ENCODE measurements around the gene TUBA4A. TPM values are rescaled to one million over a fixed set of nuclear protein-coding genes. Genes with fewer than 3 reads are reported as not detected.

TUBA4A gene
- total and polyA plus RNA-seq, 2 experiments from 2014 or later, result 4.7 to 10.5 TPM

DNA sequence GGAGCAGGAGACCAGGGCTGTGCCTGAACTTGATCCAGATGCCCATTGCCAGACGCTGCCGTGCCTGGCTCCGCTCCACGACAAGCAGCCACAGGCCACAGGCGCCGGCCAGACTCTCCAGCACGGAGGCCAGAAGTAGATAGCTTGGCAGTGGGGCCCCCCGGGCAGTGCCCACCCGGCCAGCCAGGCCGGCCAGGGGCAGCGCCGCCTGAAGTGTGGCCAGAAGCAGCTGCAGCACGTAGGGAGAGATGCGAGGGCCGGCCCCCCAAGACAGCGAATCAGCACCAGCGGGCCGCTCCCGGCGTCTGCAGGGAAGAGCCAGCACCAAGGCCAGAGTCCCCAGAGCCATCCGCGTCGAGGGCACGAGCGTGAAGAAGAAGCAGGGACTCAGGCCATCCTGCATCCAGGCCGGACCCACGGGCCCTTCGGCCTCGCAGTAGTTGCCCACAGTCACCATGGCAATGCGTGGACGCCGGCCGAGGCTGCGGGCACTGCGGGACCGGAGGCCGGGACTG is 35.4 kb downstream of the TUBA4A start:
- peak overlapping the region; percentile 99 for H3K4me2 ChIP-seq
- H3K27ac ChIP-seq, result peak overlapping the region; percentile 86
- WGBS (ENCODE audit: low lambda C conversion rate, missing lambda C conversion rate), result 3% methylated on average over 36 of the region's 37 CpGs
- H3K36me3 ChIP-seq (replicated peaks; ENCODE audit: insufficient read depth, low read depth), result no peaks in the 10 kb centered on the region
- H3K9me2 ChIP-seq (replicated peaks; ENCODE audit: insufficient read depth), result no peaks in the 10 kb centered on the region
- peaks cover 13% of the 10 kb centered on the region for H3K79me2 ChIP-seq
- H4K20me1 ChIP-seq (ENCODE audit: insufficient read depth, poor library complexity, severe bottlenecking), result no peaks in the 10 kb centered on the region
- TF ChIP-seq, protein P1, sequence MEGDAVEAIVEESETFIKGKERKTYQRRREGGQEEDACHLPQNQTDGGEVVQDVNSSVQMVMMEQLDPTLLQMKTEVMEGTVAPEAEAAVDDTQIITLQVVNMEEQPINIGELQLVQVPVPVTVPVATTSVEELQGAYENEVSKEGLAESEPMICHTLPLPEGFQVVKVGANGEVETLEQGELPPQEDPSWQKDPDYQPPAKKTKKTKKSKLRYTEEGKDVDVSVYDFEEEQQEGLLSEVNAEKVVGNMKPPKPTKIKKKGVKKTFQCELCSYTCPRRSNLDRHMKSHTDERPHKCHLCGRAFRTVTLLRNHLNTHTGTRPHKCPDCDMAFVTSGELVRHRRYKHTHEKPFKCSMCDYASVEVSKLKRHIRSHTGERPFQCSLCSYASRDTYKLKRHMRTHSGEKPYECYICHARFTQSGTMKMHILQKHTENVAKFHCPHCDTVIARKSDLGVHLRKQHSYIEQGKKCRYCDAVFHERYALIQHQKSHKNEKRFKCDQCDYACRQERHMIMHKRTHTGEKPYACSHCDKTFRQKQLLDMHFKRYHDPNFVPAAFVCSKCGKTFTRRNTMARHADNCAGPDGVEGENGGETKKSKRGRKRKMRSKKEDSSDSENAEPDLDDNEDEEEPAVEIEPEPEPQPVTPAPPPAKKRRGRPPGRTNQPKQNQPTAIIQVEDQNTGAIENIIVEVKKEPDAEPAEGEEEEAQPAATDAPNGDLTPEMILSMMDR (IDR thresholded peaks at IDR 0.05; ENCODE audit: poor library complexity), result no peak
- TF ChIP-seq EZH2phosphoT487 (IDR thresholded peaks at IDR 0.05; ENCODE audit: low read depth, severe bottlenecking, unreplicated experiment) (no peak), EZH2 (IDR thresholded peaks at IDR 0.05; ENCODE audit: borderline replicate concordance) (no peak)
- peak overlapping the region; percentile 8 for H2AFZ ChIP-seq
- DNase-seq (ENCODE audit: low spot score), result peak; percentile 87
- peak overlapping the region; percentile 74 for H3K4me3 ChIP-seq
- no peaks in the 10 kb centered on the region for H3K27me3 ChIP-seq
- H3K4me1 ChIP-seq (ENCODE audit: insufficient read depth), result peaks cover 10% of the 10 kb centered on the region
- no peaks in the 10 kb centered on the region for H3K9me3 ChIP-seq (ENCODE audit: low read depth)

DNA sequence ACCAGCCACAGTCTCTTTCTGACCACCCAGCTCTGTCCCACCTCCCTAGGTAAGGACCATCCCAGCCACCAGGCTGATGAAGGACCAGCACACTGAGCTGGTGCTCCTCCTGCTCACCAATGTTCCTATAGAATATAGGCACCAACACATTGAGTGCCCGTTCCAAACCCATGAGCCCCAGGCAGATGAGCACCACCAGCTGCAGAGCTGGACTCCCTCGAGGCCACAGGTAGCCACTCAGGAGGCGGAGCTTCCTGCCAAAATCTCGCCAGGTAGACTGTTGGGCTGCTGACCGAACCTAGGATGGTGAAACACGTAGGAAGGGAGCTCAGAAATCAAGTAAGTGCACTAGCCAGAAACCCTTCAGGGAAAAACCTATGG is 37.2 kb downstream of the TUBA4A start:
- Histone ChIP-seq H3K4me2 (no peak overlapping the region), H2AFZ (no peak overlapping the region), H3K27me3 (no peaks in the 10 kb centered on the region), H3K79me2 (peaks cover 13% of the 10 kb centered on the region), H4K20me1 (ENCODE audit: insufficient read depth, poor library complexity, severe bottlenecking) (no peaks in the 10 kb centered on the region), H3K27ac (no peak overlapping the region), H3K9me3 (ENCODE audit: low read depth) (no peaks in the 10 kb centered on the region), H3K36me3 (replicated peaks; ENCODE audit: insufficient read depth, low read depth) (no peaks in the 10 kb centered on the region), H3K4me1 (ENCODE audit: insufficient read depth) (peaks cover 10% of the 10 kb centered on the region), H3K4me3 (no peak overlapping the region), H3K9me2 (replicated peaks; ENCODE audit: insufficient read depth) (no peaks in the 10 kb centered on the region)
- TF ChIP-seq EZH2 (IDR thresholded peaks at IDR 0.05; ENCODE audit: borderline replicate concordance) (no peak), EZH2phosphoT487 (IDR thresholded peaks at IDR 0.05; ENCODE audit: low read depth, severe bottlenecking, unreplicated experiment) (no peak)
- TF ChIP-seq, protein P1 (IDR thresholded peaks at IDR 0.05; ENCODE audit: poor library complexity), result no peak
- WGBS (ENCODE audit: low lambda C conversion rate, missing lambda C conversion rate), result 86% methylated on average over 6 of the region's 6 CpGs
- no peak for DNase-seq (ENCODE audit: low spot score)

DNA sequence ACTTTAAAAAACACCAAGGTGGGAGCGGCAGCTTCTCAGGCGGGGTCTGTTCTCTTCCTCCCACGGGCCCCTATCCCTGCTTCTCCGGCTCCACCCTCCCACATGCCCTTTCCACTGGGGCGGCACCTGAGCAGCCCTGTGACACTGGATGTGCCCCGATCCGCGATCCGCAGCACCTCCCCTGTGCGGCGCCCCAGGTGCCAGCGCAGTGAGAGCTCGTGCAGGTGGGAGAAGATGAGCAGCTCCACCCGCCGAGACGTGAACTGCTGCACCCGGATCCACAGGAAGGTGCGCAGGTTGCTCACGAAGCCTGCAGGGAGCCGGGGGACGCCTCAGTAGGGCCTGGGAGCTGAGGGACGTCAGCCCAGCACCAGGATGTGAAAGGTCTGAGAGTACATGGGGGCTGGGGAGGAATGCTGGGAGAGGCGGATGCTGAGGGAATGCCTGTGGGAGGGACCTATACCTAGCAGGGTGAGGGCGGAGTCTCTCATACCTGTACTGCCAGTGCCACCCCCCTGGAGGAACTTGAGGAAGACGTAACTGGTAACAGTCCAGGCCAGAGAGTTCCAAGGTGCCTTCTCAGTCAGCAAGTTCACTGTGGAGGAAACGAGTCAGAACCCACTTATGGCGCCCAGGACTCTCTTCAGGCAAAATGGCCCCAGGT is 37.7 kb downstream of the TUBA4A start:
- no peak for DNase-seq (ENCODE audit: low spot score)
- Histone ChIP-seq H3K4me2 (no peak overlapping the region), H3K9me2 (replicated peaks; ENCODE audit: insufficient read depth) (no peaks in the 10 kb centered on the region), H3K27ac (no peak overlapping the region), H3K9me3 (ENCODE audit: low read depth) (no peaks in the 10 kb centered on the region), H3K4me3 (no peak overlapping the region), H3K27me3 (no peaks in the 10 kb centered on the region), H4K20me1 (ENCODE audit: insufficient read depth, poor library complexity, severe bottlenecking) (no peaks in the 10 kb centered on the region), H3K4me1 (ENCODE audit: insufficient read depth) (peaks cover 10% of the 10 kb centered on the region), H3K36me3 (replicated peaks; ENCODE audit: insufficient read depth, low read depth) (no peaks in the 10 kb centered on the region), H3K79me2 (peaks cover 13% of the 10 kb centered on the region), H2AFZ (no peak overlapping the region)
- 97% methylated on average over 24 of the region's 27 CpGs for WGBS (ENCODE audit: low lambda C conversion rate, missing lambda C conversion rate)
- TF ChIP-seq EZH2 (IDR thresholded peaks at IDR 0.05; ENCODE audit: borderline replicate concordance) (no peak), EZH2phosphoT487 (IDR thresholded peaks at IDR 0.05; ENCODE audit: low read depth, severe bottlenecking, unreplicated experiment) (no peak)
- TF ChIP-seq, protein P1 (IDR thresholded peaks at IDR 0.05; ENCODE audit: poor library complexity), result no peak

Measured in hepatocyte (in vitro differentiated cells).